ENCODE measurements around the gene PLEKHA7.
"Not testable (repeated sequence)": the region's sequence is repeated elsewhere in the genome, so short reads cannot be mapped to it uniquely, and the experiment has no call there.

PLEKHA7 gene

GRCh38 chr11:16935518-16936302 is 78.5 kb downstream of the PLEKHA7 start:
- DNase-seq = peak; percentile 51

GRCh38 chr11:16933756-16934603 is 80.2 kb downstream of the PLEKHA7 start:
- DNase-seq = no peak

- no peak for DNase-seq
These were observed 80.9 kb downstream of the PLEKHA7 start for GRCh38 chr11:16933291-16933690.

- DNase-seq = no peak
These were observed 86.2 kb downstream of the PLEKHA7 start for GRCh38 chr11:16928044-16928443.

- no peak for DNase-seq
These were observed 87.2 kb downstream of the PLEKHA7 start for GRCh38 chr11:16926883-16927626.

GRCh38 chr11:16925561-16926065 is 88.6 kb downstream of the PLEKHA7 start:
- DNase-seq = peak; percentile 86

- DNase-seq = peak; percentile 82
These were observed 89.2 kb downstream of the PLEKHA7 start for GRCh38 chr11:16924826-16925560.

GRCh38 chr11:16924462-16924825 is 89.8 kb downstream of the PLEKHA7 start:
- no peak for DNase-seq

GRCh38 chr11:16923987-16924386 is 90.2 kb downstream of the PLEKHA7 start:
- no peak for DNase-seq

GRCh38 chr11:16921668-16922067 is 92.5 kb downstream of the PLEKHA7 start:
- no peak for DNase-seq

GRCh38 chr11:16921019-16921418 is 93.2 kb downstream of the PLEKHA7 start:
- no peak for DNase-seq

- DNase-seq = no peak
These were observed 93.7 kb downstream of the PLEKHA7 start for GRCh38 chr11:16920559-16920958.

GRCh38 chr11:16918543-16919182 is 95.6 kb downstream of the PLEKHA7 start:
- not testable (repeated sequence) for DNase-seq

GRCh38 chr11:16917941-16918340 is 96.3 kb downstream of the PLEKHA7 start:
- no peak for DNase-seq

- no peak for DNase-seq
These were observed 101.5 kb downstream of the PLEKHA7 start for GRCh38 chr11:16912692-16913111.

GRCh38 chr11:16911658-16912057 is 102.6 kb downstream of the PLEKHA7 start:
- DNase-seq = no peak

GRCh38 chr11:16911186-16911585 is 103.0 kb downstream of the PLEKHA7 start:
- DNase-seq = no peak

- DNase-seq = no peak
These were observed 104.7 kb downstream of the PLEKHA7 start for GRCh38 chr11:16909359-16910035.

GRCh38 chr11:16905375-16905774 is 108.8 kb downstream of the PLEKHA7 start:
- no peak for DNase-seq

GRCh38 chr11:16904761-16905160 is 109.5 kb downstream of the PLEKHA7 start:
- not testable (repeated sequence) for DNase-seq

GRCh38 chr11:16902781-16903378 is 111.3 kb downstream of the PLEKHA7 start:
- no peak for DNase-seq

Measured in retina (tissue), 1 donor.